Neural progenitor cell (in vitro differentiated cells): ENCODE results near the gene FKBP10. TPM values are rescaled to one million over a fixed set of nuclear protein-coding genes. Genes with fewer than 3 reads are reported as not detected.
A peak's percentile ranks its signal among the peaks of the same experiment; 100 is the strongest.

Source experiments
- DNase-seq: peaks from one replicate; pipeline ENCODE4 v3.0.0-alpha.2; 2016; ENCODE audit warnings: low spot score
- H2AFZ ChIP-seq: fragments of 200-600 bp; sonication (generic); replicated peaks from 2 replicates; pipeline ENCODE4 v1.6.1; 2016; ENCODE audit warnings: antibody characterized with exemption
- H3F3A ChIP-seq: fragments of 200-600 bp; sonication (generic); 2 replicates; pipeline ENCODE4 v1.6.1; 2016; ENCODE audit warnings: antibody characterized with exemption, low read depth
- H3K27ac ChIP-seq: fragments of 200-600 bp; sonication (generic); 2 replicates; pipeline ENCODE4 v1.5.1; 2016; ENCODE audit warnings: mild to moderate bottlenecking
- H3K27me3 ChIP-seq: fragments of 200-600 bp; sonication (generic); 2 replicates; pipeline ENCODE4 v1.6.1; 2016; ENCODE audit warnings: mild to moderate bottlenecking, moderate library complexity
- H3K36me3 ChIP-seq: fragments of 200-600 bp; sonication (generic); 2 replicates; pipeline ENCODE4 v1.5.1; 2016
- H3K4me1 ChIP-seq: fragments of 200-600 bp; sonication (generic); 2 replicates; pipeline ENCODE4 v1.6.1; 2016; ENCODE audit warnings: mixed run types
- H3K4me2 ChIP-seq: fragments of 200-600 bp; sonication (generic); 2 replicates; pipeline ENCODE4 v1.6.1; 2016
- H3K4me3 ChIP-seq: fragments of 200-600 bp; sonication (generic); 2 replicates; pipeline ENCODE4 v1.5.1; 2016
- H3K79me2 ChIP-seq: fragments of 200-600 bp; sonication (generic); 2 replicates; pipeline ENCODE4 v1.6.1; 2016; ENCODE audit warnings: low read depth
- H3K9ac ChIP-seq: fragments of 200-600 bp; sonication (generic); 2 replicates; pipeline ENCODE4 v1.6.1; 2016
- H3K9me3 ChIP-seq: fragments of 200-600 bp; sonication (generic); 2 replicates; pipeline ENCODE4 v1.5.1; 2016; ENCODE audit warnings: low read depth
- H4K20me1 ChIP-seq: fragments of 200-600 bp; sonication (generic); 2 replicates; pipeline ENCODE4 v1.6.1; 2016; ENCODE audit warnings: low read depth
- H3K27ac Mint-ChIP-seq: 3 replicates; pipeline ENCODE4 v1.8.0; 2021; ENCODE audit warnings: mixed read lengths
- H3K27me3 Mint-ChIP-seq: 2 replicates; pipeline ENCODE4 v1.8.0; 2022; ENCODE audit warnings: low read depth, mild to moderate bottlenecking, inconsistent platforms, moderate library complexity, mixed read lengths; ENCODE audit not compliant: insufficient read depth
- H3K36me3 Mint-ChIP-seq: 3 replicates; pipeline ENCODE4 v1.8.0; 2021; ENCODE audit warnings: mixed read lengths
- H3K4me1 Mint-ChIP-seq: 3 replicates; pipeline ENCODE4 v1.8.0; 2021; ENCODE audit warnings: mixed read lengths
- H3K4me3 Mint-ChIP-seq: 3 replicates; pipeline ENCODE4 v1.8.0; 2021; ENCODE audit warnings: mild to moderate bottlenecking, moderate library complexity, mixed read lengths
- H3K9me3 Mint-ChIP-seq: 3 replicates; pipeline ENCODE4 v1.8.0; 2020; ENCODE audit warnings: mixed read lengths
- EZH2 ChIP-seq: fragments of 200-600 bp; sonication (generic); IDR thresholded peaks from 2 replicates; pipeline ENCODE4 v1.6.1; 2017; ENCODE audit warnings: antibody characterized with exemption, mild to moderate bottlenecking, moderate library complexity
- EZH2phosphoT487 ChIP-seq: fragments of 200-600 bp; sonication (generic); IDR thresholded peaks from 2 replicates; pipeline ENCODE4 v1.6.1; 2017; ENCODE audit warnings: antibody characterized with exemption
- total RNA-seq: library from RNA; depleted of rRNA; stranded (reverse); fragments of >200 nt; gene quantifications from 2 replicates; pipeline ENCODE4 v1.2.3, GENCODE V29; 2015; ENCODE audit warnings: low replicate concordance
- TF ChIP-seq, protein P1 (sequence below): fragments of 200-600 bp; sonication (generic); IDR thresholded peaks from 2 replicates; pipeline ENCODE4 v1.5.1; 2017; ENCODE audit warnings: antibody characterized with exemption, mild to moderate bottlenecking

Gene FKBP10
- total RNA-seq, 1 donor from 2014 or later: 108 TPM

- DNase-seq: no peak
- Histone ChIP-seq H4K20me1 (peaks cover 81% of the 10 kb centered on the region), H3K4me1 (peaks cover 61% of the 10 kb centered on the region), H3F3A (peaks cover 52% of the 10 kb centered on the region), H3K79me2 (peaks cover 89% of the 10 kb centered on the region), H3K27ac (peak overlapping the region; percentile 83), H3K4me2 (peak overlapping the region; percentile 40), H3K4me3 (no peak overlapping the region), H2AFZ (no peak overlapping the region), H3K36me3 (no peaks in the 10 kb centered on the region), H3K27me3 (no peaks in the 10 kb centered on the region), H3K9ac (no peak overlapping the region), H3K9me3 (no peaks in the 10 kb centered on the region)
- peaks cover 54% of the 10 kb centered on the region for H3K4me1 Mint-ChIP-seq
- peaks cover 6% of the 10 kb centered on the region for H3K27me3 Mint-ChIP-seq
- H3K36me3 Mint-ChIP-seq: no peaks in the 10 kb centered on the region
- H3K27ac Mint-ChIP-seq: no peak overlapping the region
- H3K4me3 Mint-ChIP-seq: no peak overlapping the region
- TF ChIP-seq, protein P1, sequence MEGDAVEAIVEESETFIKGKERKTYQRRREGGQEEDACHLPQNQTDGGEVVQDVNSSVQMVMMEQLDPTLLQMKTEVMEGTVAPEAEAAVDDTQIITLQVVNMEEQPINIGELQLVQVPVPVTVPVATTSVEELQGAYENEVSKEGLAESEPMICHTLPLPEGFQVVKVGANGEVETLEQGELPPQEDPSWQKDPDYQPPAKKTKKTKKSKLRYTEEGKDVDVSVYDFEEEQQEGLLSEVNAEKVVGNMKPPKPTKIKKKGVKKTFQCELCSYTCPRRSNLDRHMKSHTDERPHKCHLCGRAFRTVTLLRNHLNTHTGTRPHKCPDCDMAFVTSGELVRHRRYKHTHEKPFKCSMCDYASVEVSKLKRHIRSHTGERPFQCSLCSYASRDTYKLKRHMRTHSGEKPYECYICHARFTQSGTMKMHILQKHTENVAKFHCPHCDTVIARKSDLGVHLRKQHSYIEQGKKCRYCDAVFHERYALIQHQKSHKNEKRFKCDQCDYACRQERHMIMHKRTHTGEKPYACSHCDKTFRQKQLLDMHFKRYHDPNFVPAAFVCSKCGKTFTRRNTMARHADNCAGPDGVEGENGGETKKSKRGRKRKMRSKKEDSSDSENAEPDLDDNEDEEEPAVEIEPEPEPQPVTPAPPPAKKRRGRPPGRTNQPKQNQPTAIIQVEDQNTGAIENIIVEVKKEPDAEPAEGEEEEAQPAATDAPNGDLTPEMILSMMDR: no peak
- TF ChIP-seq EZH2phosphoT487: no peak
- TF ChIP-seq EZH2: no peak
- no peaks in the 10 kb centered on the region for H3K9me3 Mint-ChIP-seq
Observed at GRCh38 chr17:41777574-41778188, 35.1 kb upstream of the FKBP10 start.

- no peaks in the 10 kb centered on the region for H3K27me3 ChIP-seq
- Mint-ChIP-seq H3K36me3 (no peaks in the 10 kb centered on the region), H3K27me3 (peaks cover 8% of the 10 kb centered on the region), H3K4me1 (peaks cover 50% of the 10 kb centered on the region), H3K27ac (no peak overlapping the region), H3K4me3 (no peak overlapping the region), H3K9me3 (no peaks in the 10 kb centered on the region)
- no peak overlapping the region for H3K27ac ChIP-seq
- H3K9ac ChIP-seq: no peak overlapping the region
- H4K20me1 ChIP-seq: peaks cover 70% of the 10 kb centered on the region
- H3K79me2 ChIP-seq: peaks cover 89% of the 10 kb centered on the region
- H3K4me1 ChIP-seq: peaks cover 56% of the 10 kb centered on the region
- no peak overlapping the region for H3K4me2 ChIP-seq
- TF ChIP-seq, protein P1: no peak
- TF ChIP-seq EZH2phosphoT487 (no peak), EZH2 (no peak)
- H3K36me3 ChIP-seq: no peaks in the 10 kb centered on the region
- DNase-seq: no peak
- H3K9me3 ChIP-seq: no peaks in the 10 kb centered on the region
- no peak overlapping the region for H3K4me3 ChIP-seq
- H2AFZ ChIP-seq: no peak overlapping the region
- H3F3A ChIP-seq: peaks cover 59% of the 10 kb centered on the region
Observed at GRCh38 chr17:41779954-41780353, 32.9 kb upstream of the FKBP10 start.

DNA sequence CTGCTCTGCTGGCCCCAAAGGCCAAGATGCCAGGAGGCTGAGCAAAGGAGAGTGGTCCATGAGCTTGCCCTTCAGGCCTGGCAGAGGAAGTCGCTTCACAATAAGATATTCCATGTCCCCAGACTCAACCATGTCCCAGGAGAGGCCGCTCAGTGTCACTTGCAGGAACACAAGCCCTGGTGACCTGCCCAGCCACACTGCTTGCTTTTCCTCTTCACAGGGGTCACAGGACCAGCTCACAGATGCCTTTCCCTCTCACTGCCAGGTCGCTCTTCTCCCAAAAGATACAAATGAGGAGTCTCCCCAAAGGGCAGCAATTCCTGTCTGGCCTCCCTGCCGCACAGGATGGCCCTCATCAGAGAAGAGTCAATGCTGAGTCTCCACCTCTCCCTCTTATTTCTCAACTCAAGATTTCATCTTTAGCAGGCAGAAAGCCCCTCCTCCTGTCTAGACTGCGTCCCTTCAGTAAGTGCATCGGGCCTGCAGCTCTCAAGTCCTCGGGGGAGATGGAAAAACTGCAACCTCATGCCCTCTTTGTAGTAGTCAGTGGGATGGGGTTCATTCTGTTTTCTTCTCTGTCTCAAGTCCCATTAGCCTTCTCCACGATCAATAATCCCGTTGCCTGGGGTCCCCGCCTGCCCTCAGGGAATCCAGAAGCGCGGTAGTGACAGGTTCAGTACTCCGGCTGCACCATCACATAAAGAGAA, 31.2 kb upstream of the FKBP10 start:
- Mint-ChIP-seq H3K9me3 (no peaks in the 10 kb centered on the region), H3K27me3 (peaks cover 8% of the 10 kb centered on the region), H3K27ac (peak overlapping the region; percentile 74), H3K36me3 (no peaks in the 10 kb centered on the region), H3K4me1 (peaks cover 39% of the 10 kb centered on the region), H3K4me3 (peak overlapping the region; percentile 52)
- Histone ChIP-seq H3K4me2 (peak overlapping the region; percentile 34), H3F3A (peaks cover 58% of the 10 kb centered on the region), H4K20me1 (peaks cover 54% of the 10 kb centered on the region), H3K4me3 (no peak overlapping the region), H3K27ac (peak overlapping the region; percentile 66), H3K27me3 (no peaks in the 10 kb centered on the region), H3K9ac (no peak overlapping the region), H3K36me3 (no peaks in the 10 kb centered on the region), H2AFZ (no peak overlapping the region), H3K79me2 (peaks cover 86% of the 10 kb centered on the region), H3K4me1 (peaks cover 41% of the 10 kb centered on the region), H3K9me3 (no peaks in the 10 kb centered on the region)
- no peak for DNase-seq
- TF ChIP-seq EZH2: no peak
- TF ChIP-seq, protein P1: no peak
- no peak for TF ChIP-seq EZH2phosphoT487
